Tongue (tissue), 2 donors: ENCODE measurements around the gene LYZL6. TPM values are rescaled to one million over a fixed set of nuclear protein-coding genes. Genes with fewer than 3 reads are reported as not detected.
A peak's percentile ranks its signal among the peaks of the same experiment; 100 is the strongest.

ENCODE experiments used
- DNase-seq: peaks from one replicate; pipeline ENCODE4 v3.0.0-alpha.2; 2015
- total RNA-seq: library from RNA; depleted of rRNA; stranded (reverse); fragments of >200 nt; gene quantifications from one replicate; pipeline ENCODE4 v1.2.3, GENCODE V29; 2014

The LYZL6 gene
- not detected for total RNA-seq

DNA sequence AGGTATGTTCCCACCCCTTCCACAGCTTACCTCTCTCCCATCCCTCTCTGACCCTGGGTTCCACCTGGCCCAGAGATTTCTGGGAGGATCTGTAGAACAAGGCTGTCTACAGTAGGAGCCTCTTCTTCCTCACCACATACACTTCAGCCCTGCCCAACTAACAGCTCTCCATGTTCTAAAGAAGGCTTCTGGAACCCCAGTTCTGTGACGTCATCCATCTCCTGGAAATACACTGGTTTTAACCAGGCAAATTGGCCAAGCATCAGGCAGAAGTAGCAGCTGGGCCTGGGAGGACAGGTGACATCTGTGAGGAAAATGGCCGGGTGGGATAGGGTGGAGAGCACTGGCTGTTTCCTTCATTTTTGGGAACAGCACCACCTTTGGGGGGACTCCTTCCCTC lies at the start of gene LYZL6:
Gene LYZL6, minus strand, starts transcription at position 177 of the 400 bp plus-strand sequence. CDS start 4,357 bp downstream, outside the sequence.
- DNase-seq: no peak

GRCh38 chr17:35991075-35991474 lies 47.6 kb upstream of the LYZL6 start:
- no peak for DNase-seq

- DNase-seq: no peak
Observed at GRCh38 chr17:35988164-35988563, 44.7 kb upstream of the LYZL6 start.

DNA sequence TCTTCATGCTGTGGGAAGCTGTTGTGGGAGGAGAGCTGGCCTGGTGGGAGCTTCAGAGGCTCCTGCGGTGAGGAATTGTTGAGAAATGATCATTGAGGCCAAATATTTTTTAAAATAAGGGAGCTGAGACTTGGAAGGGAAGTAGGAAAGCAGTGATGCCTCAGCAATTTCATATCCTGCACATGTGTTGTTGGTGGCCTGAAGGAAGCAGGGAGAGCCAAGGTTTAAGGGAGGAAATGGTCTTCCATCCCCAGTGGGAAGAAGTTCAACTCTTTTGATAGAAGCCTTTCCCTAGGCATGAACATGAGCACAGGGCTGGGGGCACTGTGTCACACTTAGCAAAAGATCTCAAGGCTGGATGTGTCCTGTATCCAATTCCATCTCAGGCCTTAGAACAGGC lies 43.1 kb upstream of the LYZL6 start, which contains the start of gene CCL14:
Gene CCL14, minus strand, starts transcription at position 87 of the 400 bp plus-strand sequence. Its CDS starts 80 bp downstream, at position 7.
- no peak for DNase-seq

GRCh38 chr17:35984140-35984539 lies 40.6 kb upstream of the LYZL6 start:
- no peak for DNase-seq

GRCh38 chr17:35982409-35983191 lies 39.1 kb upstream of the LYZL6 start:
- no peak for DNase-seq

- no peak for DNase-seq
Observed at GRCh38 chr17:35981908-35982330, 38.4 kb upstream of the LYZL6 start.

DNA sequence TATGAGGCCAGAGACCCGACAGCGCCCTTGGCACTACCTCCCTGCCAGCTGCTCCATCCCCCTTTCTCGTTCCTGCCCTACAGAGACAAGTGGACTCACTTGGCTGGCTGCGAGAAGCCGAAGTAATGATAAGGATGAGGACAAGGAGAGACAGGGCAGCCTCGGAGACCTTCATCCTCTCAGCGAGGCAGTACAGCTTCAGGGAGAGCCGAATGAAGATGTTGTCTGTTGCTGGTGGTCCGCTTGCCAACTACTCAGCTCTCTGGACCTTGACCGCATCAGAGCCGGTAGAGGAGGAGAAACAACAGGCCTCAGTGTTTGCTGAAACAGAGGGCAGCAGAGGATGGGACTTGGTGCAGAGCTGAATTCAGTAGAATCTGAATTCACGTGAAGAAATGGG lies 37.7 kb upstream of the LYZL6 start, which contains the start of gene CCL16:
Gene CCL16, minus strand, starts transcription at position 252 of the 400 bp plus-strand sequence. Its CDS starts 77 bp downstream, at position 175.
- DNase-seq: no peak

GRCh38 chr17:35978346-35978745 lies 34.8 kb upstream of the LYZL6 start:
- DNase-seq: no peak

DNA sequence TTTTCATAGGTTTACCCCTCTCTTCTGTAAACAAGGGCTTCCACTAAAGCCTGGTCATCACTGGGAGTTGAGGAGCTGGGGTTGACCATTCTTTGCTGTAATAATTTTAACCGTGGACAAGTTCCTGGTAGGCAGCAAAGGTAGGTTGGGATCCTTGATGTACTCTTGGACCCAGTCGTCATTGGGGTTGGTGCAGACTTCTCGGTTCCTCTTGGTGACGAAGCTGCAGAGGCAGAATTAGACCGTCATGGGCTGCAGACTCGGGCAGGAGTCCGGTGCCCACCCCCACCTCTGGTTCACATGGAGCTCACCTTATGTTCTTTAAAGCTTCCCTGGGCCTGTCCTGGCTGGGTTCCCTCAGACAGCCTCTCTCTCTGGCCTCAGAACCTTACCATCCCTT lies 34.0 kb upstream of the LYZL6 start:
- DNase-seq: no peak

- DNase-seq: no peak
Observed at GRCh38 chr17:35973333-35974260, 30.1 kb upstream of the LYZL6 start.

- no peak for DNase-seq
Observed at GRCh38 chr17:35972945-35973332, 29.4 kb upstream of the LYZL6 start.

- DNase-seq: no peak
Observed at GRCh38 chr17:35972535-35972934, 29.0 kb upstream of the LYZL6 start.

DNA sequence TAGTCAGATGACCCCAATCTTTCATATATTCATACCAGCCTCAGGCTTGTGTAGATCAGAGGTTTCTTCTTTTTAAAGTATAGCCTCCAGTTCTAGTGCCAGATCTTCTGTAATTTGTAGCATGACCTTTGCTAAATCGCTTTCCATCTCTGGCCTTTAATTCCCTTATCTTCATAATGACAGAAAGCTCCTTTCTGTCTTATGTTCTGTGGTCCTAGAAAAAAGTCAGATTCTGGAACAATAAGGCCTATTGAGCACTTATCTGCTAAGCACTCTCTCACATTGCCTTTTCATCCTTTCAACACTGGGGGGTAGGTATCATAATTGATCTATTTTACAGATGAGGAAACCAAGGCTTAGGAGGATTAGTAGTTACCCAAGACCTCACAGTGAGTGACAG lies 28.6 kb upstream of the LYZL6 start:
- DNase-seq: no peak

DNA sequence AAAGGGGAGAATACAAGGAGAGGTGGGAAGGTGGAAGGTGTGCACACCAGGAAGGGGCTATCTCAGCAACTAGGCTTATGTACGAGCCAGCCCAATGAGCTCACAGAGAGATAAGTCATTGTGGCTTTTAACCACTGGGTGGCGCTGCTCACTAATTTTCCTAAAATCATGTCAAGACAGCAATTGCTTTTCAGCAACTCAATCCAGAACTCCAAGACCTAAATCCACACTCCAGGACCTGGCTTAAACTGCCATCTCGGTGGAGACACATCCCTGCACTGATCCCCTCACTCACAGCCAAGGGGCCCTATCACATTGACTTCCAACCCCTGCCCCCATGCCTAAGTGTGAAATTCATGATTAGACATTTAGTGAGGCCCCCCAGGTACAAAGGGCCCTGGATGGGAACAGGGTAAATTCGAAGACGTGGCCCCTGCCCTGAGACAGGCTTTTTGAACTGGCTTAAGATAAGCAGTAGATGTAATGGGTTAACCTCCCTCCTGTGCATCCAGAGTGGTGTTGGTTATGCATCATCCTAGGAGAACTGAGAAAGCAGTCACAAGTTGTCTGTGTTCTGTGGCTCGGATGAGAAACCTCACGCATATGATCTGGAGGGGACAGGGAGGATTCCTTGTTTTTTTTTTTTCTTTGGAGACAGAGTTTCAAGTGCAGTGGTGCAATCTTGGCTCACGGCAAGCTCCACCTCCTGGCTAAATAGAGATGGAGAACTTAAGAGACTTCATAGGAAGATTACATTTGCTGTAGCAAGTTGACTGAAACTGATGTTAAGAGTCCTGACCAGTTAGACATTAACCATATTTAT lies 26.3 kb upstream of the LYZL6 start:
- DNase-seq: peak; percentile 93

DNA sequence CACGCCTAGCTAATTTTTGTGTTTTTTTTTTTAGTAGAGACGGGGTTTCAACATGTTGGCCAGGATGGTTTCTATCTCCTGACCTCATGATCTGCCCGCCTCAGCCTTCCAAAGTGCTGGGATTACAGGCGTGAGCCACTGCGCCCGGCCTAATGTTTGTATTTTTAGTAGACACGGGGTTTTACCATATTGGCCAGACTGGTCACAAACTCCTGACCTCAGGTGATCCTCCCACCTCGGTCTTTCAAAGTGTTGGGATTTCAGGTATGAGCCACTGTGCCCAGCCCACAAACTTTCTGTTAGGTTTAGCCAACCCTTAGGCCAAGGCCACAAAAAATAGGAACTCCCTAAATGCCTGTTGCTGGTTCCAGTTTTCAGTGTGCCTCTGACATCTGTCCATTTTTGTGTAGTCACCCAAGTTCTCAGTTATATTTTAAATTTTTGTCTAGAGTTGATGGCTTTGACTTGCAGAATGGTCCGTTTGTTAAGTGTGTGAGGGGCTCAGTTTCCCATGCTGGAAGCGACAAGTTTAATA lies 25.1 kb upstream of the LYZL6 start:
- no peak for DNase-seq

GRCh38 chr17:35965272-35965671 lies 21.8 kb upstream of the LYZL6 start:
- no peak for DNase-seq

DNA sequence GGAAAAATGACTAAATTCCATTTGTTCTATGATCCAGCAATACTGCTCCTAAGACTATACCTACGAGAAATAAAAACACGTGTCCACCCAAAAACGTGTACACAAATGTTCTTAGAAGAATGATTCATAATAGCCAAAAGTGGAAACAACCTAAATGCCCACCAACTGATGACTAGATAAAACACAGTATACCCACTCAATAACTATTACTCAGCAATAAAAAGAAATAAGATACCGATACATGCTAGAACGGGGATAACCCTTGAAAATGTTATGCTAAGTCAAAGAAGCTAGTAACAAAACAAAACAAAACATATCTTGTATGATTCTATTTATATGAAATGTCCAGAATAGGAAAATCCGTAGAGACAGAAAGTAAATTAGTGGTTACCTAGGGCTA lies 20.1 kb upstream of the LYZL6 start:
- no peak for DNase-seq

DNA sequence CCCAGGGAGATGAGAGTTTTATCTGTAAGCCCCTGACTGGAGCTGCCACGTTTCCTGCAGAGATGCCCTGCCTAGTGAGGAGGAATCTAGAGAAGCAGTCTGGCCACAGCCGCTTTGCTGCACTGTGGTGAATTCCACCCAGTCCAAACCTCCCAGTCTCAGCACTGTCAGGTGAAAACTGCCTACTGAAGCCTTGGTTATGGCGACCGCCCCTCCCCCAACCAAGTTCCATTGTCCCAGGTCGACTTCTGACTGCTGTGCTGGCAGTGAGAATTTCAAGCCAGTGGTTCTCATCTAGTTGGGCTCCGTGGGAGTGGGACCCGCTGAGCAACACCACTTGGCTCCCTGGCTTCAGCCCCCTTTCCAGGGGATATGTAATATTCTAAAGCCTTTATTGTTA lies 10.2 kb upstream of the LYZL6 start:
- no peak for DNase-seq

DNA sequence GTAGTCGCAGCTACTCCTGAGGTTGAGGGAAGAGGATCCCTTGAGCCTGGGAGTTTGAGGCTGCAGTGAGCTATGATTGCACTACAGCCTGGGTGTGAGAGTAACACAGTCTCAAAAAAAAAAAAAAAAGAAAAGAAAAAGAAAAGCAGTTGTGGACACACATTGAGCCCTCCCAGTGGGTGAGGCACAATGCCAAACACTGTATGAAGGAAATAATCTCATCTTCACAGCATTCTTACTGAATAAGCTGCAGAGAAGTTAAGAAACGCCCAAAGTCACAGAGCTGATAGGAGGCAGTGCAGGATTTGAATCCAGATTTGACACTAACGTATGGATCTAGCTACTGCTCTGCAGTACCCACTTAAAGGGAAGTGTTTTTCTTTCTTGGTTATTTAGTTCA lies 5.9 kb upstream of the LYZL6 start:
- DNase-seq: no peak

- no peak for DNase-seq
Observed at GRCh38 chr17:35948092-35948491, 4.6 kb upstream of the LYZL6 start.

DNA sequence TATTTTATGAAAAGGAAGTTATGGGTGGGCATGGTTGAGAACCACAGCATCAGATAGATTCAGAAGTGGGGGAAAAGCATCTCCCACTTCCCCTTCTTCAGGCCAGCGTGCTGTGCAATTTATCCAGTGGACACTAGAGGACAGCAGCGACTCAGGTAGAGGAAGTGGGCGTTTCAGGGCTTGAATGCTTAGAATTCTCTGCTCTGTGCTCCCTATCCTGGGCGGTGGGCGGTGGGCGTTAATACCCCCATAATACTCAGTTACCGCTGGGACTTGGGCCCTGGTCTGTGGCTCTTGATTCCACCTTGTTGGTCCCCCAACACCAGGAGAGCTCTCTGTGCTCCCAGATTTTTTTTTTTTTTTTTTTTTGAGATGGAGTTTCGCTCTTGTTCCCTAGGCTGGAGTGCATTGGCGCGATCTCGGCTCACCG lies 3.7 kb upstream of the LYZL6 start:
- peak; percentile 52 for DNase-seq
